ENCODE data around the gene HYAL3. TPM values are rescaled to one million over a fixed set of nuclear protein-coding genes. Genes with fewer than 3 reads are reported as not detected.
"Not testable (repeated sequence)": the region's sequence is repeated elsewhere in the genome, so short reads cannot be mapped to it uniquely, and the experiment has no call there.

Gene HYAL3
- total RNA-seq, 2 donors from 2014 or later, result 1.7 to 1.8 TPM

DNA sequence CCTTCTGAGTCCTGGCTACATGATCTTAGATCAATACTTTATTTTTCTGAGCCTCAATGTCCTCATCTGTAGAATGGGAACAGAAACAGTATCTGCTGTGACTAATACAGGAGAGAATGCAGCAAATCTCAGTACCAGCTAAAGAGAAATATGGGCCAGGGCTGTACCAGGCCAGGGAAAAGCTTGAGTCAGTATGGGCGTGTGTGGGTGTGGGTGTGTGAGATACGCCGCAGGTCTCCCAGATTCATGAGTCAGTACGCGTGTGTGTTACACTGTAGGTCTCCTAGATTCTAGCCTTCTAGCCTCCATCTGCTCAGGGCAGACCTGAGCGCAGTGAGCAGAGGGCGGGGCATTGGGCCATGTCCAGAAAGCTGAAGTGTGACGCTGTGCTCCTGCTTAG, 48.0 kb downstream of the HYAL3 start:
- DNase-seq (peak; percentile 55), ATAC-seq (peak in 1 of 2 donors; percentile 69)
- intact Hi-C loops (cut with DNase I), result no loop called here

- intact Hi-C loops (cut with DNase I), result no loop called here
- no peak for DNase-seq
- ATAC-seq, result no peak
Measured at GRCh38 chr3:50250514-50250913, 48.7 kb downstream of the HYAL3 start.

GRCh38 chr3:50249457-50249856, 49.7 kb downstream of the HYAL3 start:
- intact Hi-C loops (cut with DNase I), result no loop called here
- DNase-seq (no peak), ATAC-seq (no peak)

DNA sequence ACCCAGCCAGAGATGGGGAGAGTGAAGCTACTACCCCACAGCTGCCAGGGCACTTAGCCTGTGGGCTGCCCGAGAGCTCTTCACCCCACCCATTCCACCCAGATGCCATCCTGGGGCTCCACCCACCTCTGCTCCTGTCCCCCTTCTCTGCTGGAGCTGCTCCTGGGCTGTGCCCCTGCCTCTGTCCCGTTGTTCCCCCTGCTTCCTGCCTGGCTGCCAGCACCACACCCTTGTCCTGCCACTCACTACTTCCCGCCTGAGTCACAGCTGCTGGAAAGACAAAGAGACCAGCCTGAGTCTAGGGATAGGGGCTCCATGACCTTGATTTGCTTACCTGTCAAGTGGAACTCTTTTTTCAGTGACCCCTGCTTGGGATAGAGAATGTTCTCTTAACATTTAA, 50.8 kb downstream of the HYAL3 start:
- intact Hi-C loops (cut with DNase I), result no loop called here
- DNase-seq, result peak; percentile 84
- ATAC-seq, result peak in 1 of 2 donors; percentile 41

DNA sequence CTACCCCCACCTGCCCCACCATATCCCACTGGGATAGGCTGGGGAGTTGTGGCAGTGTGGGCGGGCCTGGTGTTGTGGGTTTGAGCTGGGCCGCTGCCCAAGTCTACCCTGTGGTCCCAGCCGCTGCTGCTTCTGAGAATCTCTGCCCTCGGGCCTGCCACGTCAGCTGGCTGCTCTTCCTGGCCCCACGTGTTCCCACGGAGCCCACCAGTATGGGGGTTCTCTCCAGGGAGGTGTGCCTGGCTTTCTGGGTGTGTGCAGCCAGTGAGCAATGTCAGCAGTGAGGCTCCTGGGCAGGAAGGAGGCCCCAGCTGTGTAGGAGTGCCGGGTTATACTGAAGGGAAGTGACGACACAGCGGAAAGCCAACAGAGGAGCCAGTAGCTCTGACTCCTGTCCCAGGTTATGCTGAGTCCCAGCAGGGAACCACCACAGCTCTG, 52.7 kb downstream of the HYAL3 start:
- intact Hi-C loops (cut with DNase I), result loop anchor here in 1 of 2 donors (2.0 kb wide), 1 partner anchor 20 kb away; no protein-coding TSS in a partner anchor
- DNase-seq, result peak; percentile 77
- peak; percentile 24 to 44 for ATAC-seq

- ATAC-seq (peak; percentile 78 to 85), DNase-seq (peak; percentile 93)
- intact Hi-C loops (cut with DNase I), result loop anchor here in 1 of 2 donors (2.0 kb wide), 1 partner anchor 19 kb away; no protein-coding TSS in a partner anchor
Measured at GRCh38 chr3:50245831-50246516, 53.2 kb downstream of the HYAL3 start.

DNA sequence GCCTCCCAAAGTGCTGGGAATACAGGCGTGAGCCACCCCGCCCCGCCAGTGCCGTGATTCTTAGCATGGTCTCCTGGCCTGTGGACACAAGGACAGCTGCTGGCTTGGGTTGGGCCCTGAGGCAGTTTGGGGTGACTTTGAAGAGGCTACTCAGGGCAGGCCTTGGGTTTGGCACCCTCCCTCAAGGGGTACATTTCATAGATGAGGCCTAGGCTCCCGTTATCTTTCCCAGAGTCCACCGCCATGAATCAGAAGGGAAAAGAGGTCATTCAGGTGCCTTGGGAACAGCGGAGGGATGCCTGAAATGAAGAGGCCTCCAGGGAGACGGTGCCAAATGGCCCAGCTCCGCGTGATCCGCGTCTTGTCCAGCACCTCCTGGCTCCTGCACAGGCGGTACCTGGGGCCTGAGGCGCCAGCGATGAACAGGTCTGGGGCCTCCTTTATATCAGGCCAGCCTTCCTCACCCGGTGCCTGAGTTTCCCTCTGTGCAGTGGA, 53.9 kb downstream of the HYAL3 start:
- ATAC-seq, result no peak
- no peak for DNase-seq
- intact Hi-C loops (cut with DNase I), result no loop called here

GRCh38 chr3:50244813-50245212, 54.4 kb downstream of the HYAL3 start:
- DNase-seq; intact Hi-C loops (cut with DNase I); ATAC-seq: not testable (repeated sequence)

GRCh38 chr3:50243543-50243895, 55.7 kb downstream of the HYAL3 start:
- DNase-seq (no peak), ATAC-seq (no peak)
- intact Hi-C loops (cut with DNase I), result no loop called here

- intact Hi-C loops (cut with DNase I), result no loop called here
- DNase-seq (peak; percentile 77), ATAC-seq (peak; percentile 9 to 20)
Measured at GRCh38 chr3:50242851-50243542, 56.2 kb downstream of the HYAL3 start.

Other genes with a start within 250 kb of the HYAL3 start
- gene RBM5, start 210.5 kb downstream of the HYAL3 start, total RNA-seq, result 10 to 100 TPM; 66.6 to 69.7 TPM
- gene SEMA3F, start 144.1 kb downstream of the HYAL3 start, total RNA-seq, result 10 to 100 TPM; 12.5 to 24.0 TPM
- not detected for gene GNAT1, start 107.8 kb downstream of the HYAL3 start, total RNA-seq
- gene SLC38A3, start 94.1 kb downstream of the HYAL3 start, total RNA-seq, result 1 to 10 TPM; 5.2 to 7.7 TPM
- gene GNAI2, start 63.2 kb downstream of the HYAL3 start, total RNA-seq, result 100 to 1,000 TPM; 179 to 181 TPM
- 10 to 100 TPM; 14.3 to 32.6 TPM for gene SEMA3B, start 30.3 kb downstream of the HYAL3 start, total RNA-seq
- gene LSMEM2, start 20.3 kb downstream of the HYAL3 start, total RNA-seq, result 1 to 10 TPM; 1.4 to 6.6 TPM
- 10 to 100 TPM; 53.1 to 68.8 TPM for gene IFRD2, start 7.0 kb downstream of the HYAL3 start, total RNA-seq
- 1 to 10 TPM; 5.8 to 7.2 TPM for gene NAA80, start within 50 bp of the HYAL3 start, total RNA-seq
- 10 to 100 TPM; 24.6 to 26.6 TPM for gene HYAL1, start 4.2 kb upstream of the HYAL3 start, total RNA-seq
- 100 to 1,000 TPM in 1 of 2 donors, 10 to 100 TPM in 1; 53.4 to 103 TPM for gene HYAL2, start 23.3 kb upstream of the HYAL3 start, total RNA-seq
- 10 to 100 TPM; 26.2 to 27.5 TPM for gene TUSC2, start 28.8 kb upstream of the HYAL3 start, total RNA-seq
- gene RASSF1, start 41.4 kb upstream of the HYAL3 start, total RNA-seq, result 10 to 100 TPM; 20.7 to 25.6 TPM
- under 1 TPM in 1 of 2 donors, not detected in 1; 0.29 TPM for gene ZMYND10, start 46.3 kb upstream of the HYAL3 start, total RNA-seq
- 10 to 100 TPM; 12.6 to 19.9 TPM for gene NPRL2, start 51.4 kb upstream of the HYAL3 start, total RNA-seq
- 1 to 10 TPM; 7.6 to 9.2 TPM for gene CYB561D2, start 51.5 kb upstream of the HYAL3 start, total RNA-seq
- gene TMEM115, start 60.1 kb upstream of the HYAL3 start, total RNA-seq, result 10 to 100 TPM; 28.7 to 33.4 TPM
- gene CACNA2D2, start 204.2 kb upstream of the HYAL3 start, total RNA-seq, result 1 to 10 TPM; 4.6 to 7.8 TPM